ENCODE data around the gene WDR90. TPM values are rescaled to one million over a fixed set of nuclear protein-coding genes. Genes with fewer than 3 reads are reported as not detected.
"Not testable (repeated sequence)": the region's sequence is repeated elsewhere in the genome, so short reads cannot be mapped to it uniquely, and the experiment has no call there.

The WDR90 gene
- total RNA-seq, 2 donors from 2014 or later, result 3.0 to 5.7 TPM

DNA sequence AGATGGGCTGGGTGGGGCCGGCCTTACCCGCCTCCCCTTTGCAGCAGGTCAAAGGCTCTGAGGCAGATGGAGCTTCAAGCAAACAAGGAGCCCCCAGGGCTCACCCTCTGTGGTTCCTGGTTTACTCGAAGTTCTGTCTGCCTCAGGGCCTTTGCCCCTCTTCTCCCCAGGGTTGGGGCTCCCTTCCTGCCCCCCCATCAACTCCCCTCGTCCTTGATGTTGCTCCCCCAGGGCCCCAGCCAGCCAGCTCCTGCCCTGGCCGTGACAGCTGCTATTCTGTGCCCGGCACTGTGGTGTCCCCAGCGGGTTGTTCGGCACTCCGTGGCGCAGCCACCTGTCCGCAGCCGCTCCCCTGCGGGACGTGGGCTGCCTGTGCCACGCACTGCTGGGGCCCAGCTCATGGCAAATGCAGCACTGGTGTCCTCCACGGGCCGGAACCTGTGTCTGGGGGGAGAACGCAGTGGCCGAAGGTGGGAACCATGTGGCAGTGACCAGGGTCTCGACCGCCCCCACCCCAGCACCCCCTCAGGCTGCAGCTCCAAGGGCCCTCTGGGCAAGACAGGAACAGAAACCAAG, 61.4 kb downstream of the WDR90 start:
- H3K27ac ChIP-seq, result no peak overlapping the region
- H3K27me3 ChIP-seq, result peaks cover 12 to 33% of the 10 kb centered on the region in 2 donors

DNA sequence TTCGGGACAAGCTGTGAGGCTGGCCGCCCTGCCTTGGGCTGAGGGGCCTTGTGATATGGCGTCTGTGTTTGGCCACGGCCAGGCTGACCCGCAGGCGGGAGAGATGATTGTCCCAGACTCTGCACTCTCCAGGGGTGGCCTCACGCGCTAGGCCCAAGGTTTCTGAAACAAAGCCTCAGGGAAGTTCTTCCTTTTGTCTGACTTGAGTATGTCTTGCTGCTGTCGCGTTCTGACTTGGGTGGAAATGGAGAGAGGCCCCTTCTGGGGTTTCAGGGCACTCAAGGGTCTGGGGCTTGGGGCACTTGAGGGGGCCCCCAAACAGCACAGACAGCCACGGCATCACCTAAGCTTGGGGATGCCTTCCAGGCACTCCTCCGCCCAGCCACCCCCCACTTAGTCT, 61.9 kb downstream of the WDR90 start:
- Histone ChIP-seq H3K9me3 (no peaks in the 10 kb centered on the region), H3K4me3 (no peak overlapping the region), H3K27me3 (peaks cover 11 to 33% of the 10 kb centered on the region in 2 donors), H3K27ac (no peak overlapping the region), H3K36me3 (no peaks in the 10 kb centered on the region), H3K4me1 (peaks cover 0 to 41% of the 10 kb centered on the region in 2 donors)
- TF ChIP-seq, protein P1, sequence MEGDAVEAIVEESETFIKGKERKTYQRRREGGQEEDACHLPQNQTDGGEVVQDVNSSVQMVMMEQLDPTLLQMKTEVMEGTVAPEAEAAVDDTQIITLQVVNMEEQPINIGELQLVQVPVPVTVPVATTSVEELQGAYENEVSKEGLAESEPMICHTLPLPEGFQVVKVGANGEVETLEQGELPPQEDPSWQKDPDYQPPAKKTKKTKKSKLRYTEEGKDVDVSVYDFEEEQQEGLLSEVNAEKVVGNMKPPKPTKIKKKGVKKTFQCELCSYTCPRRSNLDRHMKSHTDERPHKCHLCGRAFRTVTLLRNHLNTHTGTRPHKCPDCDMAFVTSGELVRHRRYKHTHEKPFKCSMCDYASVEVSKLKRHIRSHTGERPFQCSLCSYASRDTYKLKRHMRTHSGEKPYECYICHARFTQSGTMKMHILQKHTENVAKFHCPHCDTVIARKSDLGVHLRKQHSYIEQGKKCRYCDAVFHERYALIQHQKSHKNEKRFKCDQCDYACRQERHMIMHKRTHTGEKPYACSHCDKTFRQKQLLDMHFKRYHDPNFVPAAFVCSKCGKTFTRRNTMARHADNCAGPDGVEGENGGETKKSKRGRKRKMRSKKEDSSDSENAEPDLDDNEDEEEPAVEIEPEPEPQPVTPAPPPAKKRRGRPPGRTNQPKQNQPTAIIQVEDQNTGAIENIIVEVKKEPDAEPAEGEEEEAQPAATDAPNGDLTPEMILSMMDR (IDR thresholded peaks at IDR 0.05), result no peak
- DNase-seq (ENCODE audit: low spot score), result no peak

More for the DNA sequence above, 61.4 kb downstream of the WDR90 start:
- Histone ChIP-seq H3K36me3 (no peaks in the 10 kb centered on the region), H3K9me3 (no peaks in the 10 kb centered on the region), H3K4me1 (peaks cover 0 to 38% of the 10 kb centered on the region in 2 donors), H3K4me3 (no peak overlapping the region)
- TF ChIP-seq, protein P1 (IDR thresholded peaks at IDR 0.05), result no peak
- DNase-seq (ENCODE audit: low spot score), result no peak

DNA sequence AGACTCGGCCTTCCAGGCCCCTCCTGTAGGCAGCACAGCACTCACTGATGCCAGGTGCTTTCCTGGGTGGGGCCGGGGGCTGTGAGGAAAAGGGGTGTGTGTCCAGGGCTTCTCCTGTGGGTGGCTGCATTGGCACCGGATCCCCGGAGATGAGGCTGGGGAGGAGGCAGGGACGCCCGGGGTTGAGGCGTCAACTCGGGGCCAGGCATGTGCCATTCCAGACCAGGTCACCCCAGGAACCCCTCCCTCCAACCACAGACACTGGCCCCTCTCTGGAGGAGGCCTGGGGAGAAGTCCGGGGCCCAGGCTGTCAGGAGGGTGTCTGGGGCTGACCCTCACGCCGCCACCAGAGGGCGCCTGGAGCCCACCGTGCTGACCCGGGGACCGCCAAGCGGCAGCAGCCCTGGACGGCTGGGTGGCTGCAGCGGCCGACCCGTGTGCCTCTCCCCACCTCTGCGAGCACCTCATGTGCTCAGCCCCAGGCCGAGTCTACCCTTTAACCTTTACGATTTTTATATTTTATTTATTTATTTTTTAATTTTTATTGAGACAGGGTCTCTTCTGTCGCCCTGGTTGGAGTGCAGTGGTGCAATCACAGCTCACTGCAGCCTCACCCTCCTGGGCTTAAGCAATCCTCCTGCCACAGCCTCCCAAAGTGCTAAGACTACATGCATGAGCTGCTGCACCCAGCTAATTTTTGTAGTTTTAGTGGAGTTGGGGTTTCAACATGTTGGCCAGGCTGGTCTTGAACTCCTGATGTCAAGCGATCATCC, 62.6 kb downstream of the WDR90 start:
- Histone ChIP-seq H3K9me3 (no peaks in the 10 kb centered on the region), H3K36me3 (no peaks in the 10 kb centered on the region), H3K27me3 (peaks cover 5 to 29% of the 10 kb centered on the region in 2 donors), H3K4me3 (no peak overlapping the region), H3K27ac (no peak overlapping the region), H3K4me1 (peaks cover 0 to 41% of the 10 kb centered on the region in 2 donors)
- TF ChIP-seq, protein P1 (IDR thresholded peaks at IDR 0.05), result peak; percentile 72 to 98
- DNase-seq (ENCODE audit: low spot score), result peak; percentile 74

DNA sequence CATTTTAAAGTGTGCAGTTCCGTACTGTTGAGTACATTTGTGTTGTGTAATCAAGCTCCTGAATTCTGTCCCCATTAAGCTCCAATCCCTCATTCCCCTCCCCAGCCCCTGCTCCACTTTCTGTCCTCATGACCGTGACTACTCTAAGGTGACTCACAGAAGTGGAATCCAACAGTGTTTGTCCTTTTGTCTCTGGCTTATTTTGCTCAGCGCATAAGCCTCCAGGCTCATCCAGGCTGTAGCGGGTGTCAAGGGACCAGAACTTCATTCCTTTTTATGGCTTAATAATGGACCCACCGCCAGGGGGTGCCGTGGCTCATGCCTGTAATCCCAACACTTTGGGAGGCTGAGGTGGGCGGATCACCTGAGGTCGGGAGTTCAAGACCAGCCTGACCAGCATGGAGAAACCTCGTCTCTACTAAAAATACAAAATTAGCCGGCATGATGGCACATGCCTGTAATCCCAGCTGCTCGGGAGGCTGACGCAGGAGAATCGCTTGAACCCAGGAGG, 63.6 kb downstream of the WDR90 start:
- not testable (repeated sequence) for DNase-seq (ENCODE audit: low spot score); H3K36me3 ChIP-seq; H3K9me3 ChIP-seq; H3K27ac ChIP-seq; H3K4me3 ChIP-seq
- TF ChIP-seq, protein P1 (IDR thresholded peaks at IDR 0.05), result peak in 1 of 2 donors; percentile 40
- H3K4me1 ChIP-seq, result peaks cover 0 to 46% of the 10 kb centered on the region in 2 donors
- H3K27me3 ChIP-seq, result peaks cover 3 to 24% of the 10 kb centered on the region in 2 donors

DNA sequence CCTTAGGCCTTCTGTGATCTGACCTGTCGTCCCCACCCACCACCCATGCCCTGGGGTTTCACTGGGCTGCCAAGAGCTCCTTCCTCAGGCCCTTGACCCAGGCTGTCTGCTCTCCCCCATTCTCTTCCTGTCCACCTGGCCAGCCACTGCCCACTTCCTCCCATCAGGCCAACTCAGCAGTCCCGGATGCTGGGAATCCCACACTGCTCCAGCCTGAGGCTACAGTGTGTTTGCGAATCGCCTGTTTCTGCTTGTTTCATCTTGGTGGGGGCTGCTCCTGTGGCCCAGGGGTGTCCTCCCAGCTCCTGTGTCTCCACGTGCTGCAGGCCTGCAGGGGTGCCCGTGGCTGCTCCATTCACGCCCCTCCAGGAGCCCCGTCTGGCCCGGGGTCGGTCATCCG, 64.9 kb downstream of the WDR90 start:
- Histone ChIP-seq H3K9me3 (no peaks in the 10 kb centered on the region), H3K4me3 (peak overlapping the region in 1 of 2 donors; percentile 48), H3K36me3 (no peaks in the 10 kb centered on the region), H3K27me3 (peaks cover 0 to 14% of the 10 kb centered on the region in 2 donors), H3K27ac (no peak overlapping the region), H3K4me1 (peaks cover 0 to 51% of the 10 kb centered on the region in 2 donors)
- no peak for DNase-seq (ENCODE audit: low spot score)
- TF ChIP-seq, protein P1 (IDR thresholded peaks at IDR 0.05), result no peak

Measured in right atrium auricular region (tissue), 2 donors.